H1 (cell line): ENCODE measurements around the gene OSBPL5. TPM values are rescaled to one million over a fixed set of nuclear protein-coding genes. Genes with fewer than 3 reads are reported as not detected.

Source experiments
- CTCF ChIA-PET: fragments of 300-600 bp; sonication (Branson Sonifier 250); formaldehyde crosslinking; loops from one replicate; lab custom pipeline; 2021; ENCODE audit not compliant: partially characterized antibody; lab: Charles Lee
- POLR2A ChIA-PET: fragments of 300-600 bp; sonication (Branson Sonifier 250); formaldehyde crosslinking; loops from one replicate; lab custom pipeline; 2021; ENCODE audit warnings: inconsistent platforms; ENCODE audit not compliant: partially characterized antibody; lab: Charles Lee
- DNase-seq, 2 experiments: peaks; one replicate each; pipeline versions ENCODE4 v3.0.0 to v3.0.0-alpha.2; 2010 to 2022; ENCODE audit warnings: low spot score in 2 of 2, low read depth in 1 of 2, mixed read lengths in 1 of 2
- FAIRE-seq: peaks from 2 replicates; lab custom pipeline; 2011; peaks lifted over from hg19 to GRCh38; lab: Jason Lieb, UNC
- H2AFZ ChIP-seq: 2 replicates; pipeline ENCODE4 v1.8.1; 2012; ENCODE audit warnings: low read length, inconsistent platforms
- H2AK5ac ChIP-seq: 2 replicates; pipeline ENCODE4 v1.6.1; 2013; ENCODE audit warnings: low read depth, low read length
- H2BK120ac ChIP-seq: replicated peaks from 2 replicates; pipeline ENCODE3; 2013; ENCODE audit warnings: low read depth, low read length, inconsistent platforms
- H2BK12ac ChIP-seq: 2 replicates; pipeline ENCODE4 v1.6.1; 2013; ENCODE audit warnings: low read depth, low read length
- H2BK15ac ChIP-seq: 2 replicates; pipeline ENCODE4 v1.6.1; 2013; ENCODE audit warnings: low read length
- H2BK20ac ChIP-seq: 2 replicates; pipeline ENCODE4 v1.6.1; 2013; ENCODE audit warnings: low read length
- H2BK5ac ChIP-seq: 2 replicates; pipeline ENCODE4 v1.6.1; 2013; ENCODE audit warnings: low read depth, low read length
- H3K14ac ChIP-seq: 2 replicates; pipeline ENCODE4 v1.6.1; 2013; ENCODE audit warnings: inconsistent platforms; ENCODE audit not compliant: insufficient read length
- H3K18ac ChIP-seq: 2 replicates; pipeline ENCODE4 v1.6.1; 2013; ENCODE audit warnings: low read length; ENCODE audit errors: extremely low read depth
- H3K23ac ChIP-seq: 2 replicates; pipeline ENCODE4 v1.6.1; 2013; ENCODE audit warnings: inconsistent platforms; ENCODE audit not compliant: insufficient read length
- H3K23me2 ChIP-seq: 2 replicates; pipeline ENCODE4 v1.6.1; 2013; ENCODE audit warnings: low read depth, low read length
- H3K27ac ChIP-seq: 2 replicates; pipeline ENCODE4 v1.6.1; 2011; ENCODE audit warnings: low read depth, low read length, inconsistent platforms
- H3K27me3 ChIP-seq, 4 experiments: replicated peaks in 1 of 4; 1 replicate in 1 of 4; 2 replicates in 3 of 4; pipeline versions ENCODE4 v1.6.1 to v1.8.1; 2011 to 2013; ENCODE audit warnings: low read length in 3 of 4, mild to moderate bottlenecking in 3 of 4, inconsistent platforms in 2 of 4, mixed read lengths in 2 of 4, moderate library complexity in 1 of 4; ENCODE audit not compliant: control insufficient read depth in 3 of 4, insufficient read depth in 3 of 4; ENCODE audit errors: extremely low read depth in 1 of 4
- H3K36me3 ChIP-seq, 4 experiments: 2 replicates each; pipeline versions ENCODE4 v1.6.1 to v1.8.1; 2011 to 2013; ENCODE audit warnings: mild to moderate bottlenecking in 4 of 4, low read length in 3 of 4, moderate library complexity in 2 of 4, control low read depth in 1 of 4, inconsistent platforms in 1 of 4; ENCODE audit not compliant: insufficient read depth in 4 of 4, control insufficient read depth in 2 of 4
- H3K4ac ChIP-seq: replicated peaks from 2 replicates; pipeline ENCODE3; 2013; ENCODE audit warnings: low read length, low read depth, mixed read lengths, inconsistent platforms; ENCODE audit not compliant: insufficient read length
- H3K4me1 ChIP-seq, 4 experiments: replicated peaks in 1 of 4; 1 replicate in 1 of 4; 2 replicates in 3 of 4; pipeline versions ENCODE4 v1.6.1 to v1.8.1; 2011 to 2013; ENCODE audit warnings: low read length in 3 of 4, inconsistent platforms in 2 of 4, mixed read lengths in 1 of 4; ENCODE audit not compliant: insufficient read depth in 4 of 4, control insufficient read depth in 3 of 4
- H3K4me2 ChIP-seq, 2 experiments: 2 replicates each; pipeline versions ENCODE4 v1.6.1 to v1.8.1; 2011 to 2013; ENCODE audit warnings: low read depth in 2 of 2, low read length in 2 of 2, control low read depth in 1 of 2, inconsistent platforms in 1 of 2, mild to moderate bottlenecking in 1 of 2; ENCODE audit not compliant: insufficient read depth in 1 of 2
- H3K4me3 ChIP-seq, 4 experiments: fragments of 200-600, 300-600 bp in 1 of 4; sonication (generic), shearing (Covaris generic), sonication (Bioruptor Twin) in 1 of 4; 2 replicates each; pipeline versions ENCODE4 v1.5.1 to v1.8.1; 2011 to 2016; ENCODE audit warnings: low read length in 4 of 4, low read depth in 3 of 4, control low read depth in 2 of 4, inconsistent platforms in 2 of 4, mild to moderate bottlenecking in 2 of 4, mixed read lengths in 1 of 4, moderate library complexity in 1 of 4; ENCODE audit not compliant: insufficient read depth in 2 of 4; ENCODE audit errors: extremely low read depth in 1 of 4
- H3K56ac ChIP-seq: replicated peaks from 2 replicates; pipeline ENCODE3; 2013; ENCODE audit warnings: low read depth, mild to moderate bottlenecking, mixed read lengths, low read length, inconsistent platforms; ENCODE audit not compliant: insufficient read length
- H3K79me1 ChIP-seq: 2 replicates; pipeline ENCODE4 v1.6.1; 2013; ENCODE audit warnings: low read depth, low read length, control low read depth
- H3K79me2 ChIP-seq, 2 experiments: 2 replicates each; pipeline versions ENCODE4 v1.6.1 to v1.8.1; 2012 to 2013; ENCODE audit warnings: low read length in 2 of 2, mild to moderate bottlenecking in 2 of 2, inconsistent platforms in 1 of 2; ENCODE audit not compliant: insufficient read depth in 2 of 2, control insufficient read depth in 1 of 2
- H3K9ac ChIP-seq, 4 experiments: replicated peaks in 1 of 4; 1 replicate in 1 of 4; 2 replicates in 3 of 4; pipeline versions ENCODE4 v1.6.1 to v1.8.1; 2011 to 2013; ENCODE audit warnings: low read depth in 3 of 4, low read length in 3 of 4, control low read depth in 2 of 4, mild to moderate bottlenecking in 2 of 4, moderate library complexity in 2 of 4, inconsistent platforms in 1 of 4; ENCODE audit errors: extremely low read depth in 1 of 4
- H3K9me3 ChIP-seq, 2 experiments: 2 replicates each; pipeline versions ENCODE4 v1.6.1 to v1.8.1; 2012 to 2013; ENCODE audit warnings: mild to moderate bottlenecking in 2 of 2, moderate library complexity in 2 of 2, control low read depth in 1 of 2, inconsistent platforms in 1 of 2, low read depth in 1 of 2, low read length in 1 of 2, mixed read lengths in 1 of 2; ENCODE audit not compliant: insufficient read depth in 2 of 2
- H4K20me1 ChIP-seq, 2 experiments: replicated peaks in 1 of 2; 2 replicates each; pipeline versions ENCODE3 to v1.8.1; 2011 to 2013; ENCODE audit warnings: inconsistent platforms in 2 of 2, low read length in 2 of 2, mild to moderate bottlenecking in 1 of 2; ENCODE audit not compliant: insufficient read depth in 2 of 2, control insufficient read depth in 1 of 2
- H4K5ac ChIP-seq: 2 replicates; pipeline ENCODE4 v1.6.1; 2013; ENCODE audit warnings: low read length, low read depth, mixed read lengths, inconsistent platforms; ENCODE audit not compliant: insufficient read length
- H4K8ac ChIP-seq: 2 replicates; pipeline ENCODE4 v1.8.0; 2013; ENCODE audit warnings: mild to moderate bottlenecking, moderate library complexity, low read length, inconsistent platforms; ENCODE audit not compliant: insufficient read depth; ENCODE audit errors: extremely low read depth
- H4K91ac ChIP-seq: replicated peaks from 2 replicates; pipeline ENCODE3; 2013; ENCODE audit warnings: low read length, mixed read lengths, inconsistent platforms; ENCODE audit not compliant: insufficient read length
- BCL11A ChIP-seq, 2 experiments: IDR thresholded peaks; one replicate each; pipeline ENCODE4 v1.6.1; 2011; ENCODE audit warnings: low read depth in 2 of 2, low read length in 2 of 2, mild to moderate bottlenecking in 2 of 2
- CHD1 ChIP-seq: IDR thresholded peaks from 2 replicates; pipeline ENCODE4 v1.6.1; 2012; ENCODE audit warnings: low read depth, low read length, improper control_type of control experiment
- CHD2 ChIP-seq: IDR thresholded peaks from 2 replicates; pipeline ENCODE4 v1.6.1; 2012; ENCODE audit warnings: low read length, improper control_type of control experiment
- NRF1 ChIP-seq: IDR thresholded peaks from 2 replicates; pipeline ENCODE4 v1.6.1; 2011; ENCODE audit warnings: mild to moderate bottlenecking, low read depth, low read length, improper control_type of control experiment
- SP1 ChIP-seq: IDR thresholded peaks from 2 replicates; pipeline ENCODE4 v1.6.1; 2011; ENCODE audit warnings: low read depth, low read length
- SRF ChIP-seq: IDR thresholded peaks from 2 replicates; pipeline ENCODE4 v1.6.1; 2011; ENCODE audit warnings: mild to moderate bottlenecking, low read depth, low read length, moderate library complexity
- TAF7 ChIP-seq: optimal IDR thresholded peaks from 2 replicates; pipeline ENCODE3; 2011; ENCODE audit warnings: low read depth, mild to moderate bottlenecking, inconsistent platforms, low read length, moderate library complexity, borderline replicate concordance
- TEAD4 ChIP-seq: IDR thresholded peaks from 2 replicates; pipeline ENCODE4 v1.6.1; 2012; ENCODE audit warnings: low read depth, low read length, inconsistent platforms, mixed read lengths
- YY1 ChIP-seq: IDR thresholded peaks from 2 replicates; pipeline ENCODE4 v1.6.1; 2011; ENCODE audit warnings: low read depth, mild to moderate bottlenecking, low read length
- WGBS, 2 experiments: shearing (Covaris generic) in 1 of 2; methylation state at CpG; one replicate each; pipeline versions ENCODE4 v1.1.6 to v1.1.7; 2013 to 2015; ENCODE audit warnings: low lambda C conversion rate in 2 of 2, mixed read lengths in 2 of 2, inconsistent platforms in 1 of 2, low coverage in 1 of 2, missing lambda C conversion rate in 1 of 2; ENCODE audit not compliant: insufficient replicate concordance in 2 of 2, insufficient coverage in 1 of 2, insufficient read length in 1 of 2; ENCODE audit errors: extremely low coverage in 1 of 2, missing lambda C conversion rate in 1 of 2; 5-methylcytosine and 5-hydroxymethylcytosine counted together
- polyA plus RNA-seq, 7 experiments: library from polyadenylated mRNA; depleted of rRNA in 3 of 7; stranded (reverse) in 5 of 7; unstranded in 2 of 7; fragments of >200 nt in 5 of 7; fragments of 200-250 nt in 2 of 7; gene quantifications; 1 replicate in 5 of 7; 2 replicates in 1 of 7; 4 replicates in 1 of 7; pipeline versions ENCODE4 v1.2.1 to v1.2.3, GENCODE V29; 2011 to 2013; ENCODE audit warnings: missing spikeins in 2 of 7, mixed read lengths in 2 of 7
- total RNA-seq: library from RNA; stranded (reverse); fragmentation: NEBNext Ultra II Directional; extraction: Animal tissue kit (Norgen Biotek cat#: 25700); gene quantifications from 2 replicates; pipeline ENCODE4 v1.2.1, GENCODE V29; 2021
- TF ChIP-seq, protein P1 (sequence below), 3 experiments: IDR thresholded peaks; 1 replicate in 2 of 3; 2 replicates in 1 of 3; pipeline versions ENCODE4 v1.5.1 to v1.6.1; 2011; ENCODE audit warnings: low read length in 3 of 3, mild to moderate bottlenecking in 3 of 3, inconsistent platforms in 2 of 3, low read depth in 1 of 3, moderate library complexity in 1 of 3; ENCODE audit not compliant: insufficient read depth in 1 of 3; ENCODE audit errors: control extremely low read depth in 1 of 3

The OSBPL5 gene
- total and polyA plus RNA-seq, 2 of the 8 experiments (the other 6 are each of a cell fraction or from before 2014, with no cell fraction given): 3.4 to 9.9 TPM

DNA sequence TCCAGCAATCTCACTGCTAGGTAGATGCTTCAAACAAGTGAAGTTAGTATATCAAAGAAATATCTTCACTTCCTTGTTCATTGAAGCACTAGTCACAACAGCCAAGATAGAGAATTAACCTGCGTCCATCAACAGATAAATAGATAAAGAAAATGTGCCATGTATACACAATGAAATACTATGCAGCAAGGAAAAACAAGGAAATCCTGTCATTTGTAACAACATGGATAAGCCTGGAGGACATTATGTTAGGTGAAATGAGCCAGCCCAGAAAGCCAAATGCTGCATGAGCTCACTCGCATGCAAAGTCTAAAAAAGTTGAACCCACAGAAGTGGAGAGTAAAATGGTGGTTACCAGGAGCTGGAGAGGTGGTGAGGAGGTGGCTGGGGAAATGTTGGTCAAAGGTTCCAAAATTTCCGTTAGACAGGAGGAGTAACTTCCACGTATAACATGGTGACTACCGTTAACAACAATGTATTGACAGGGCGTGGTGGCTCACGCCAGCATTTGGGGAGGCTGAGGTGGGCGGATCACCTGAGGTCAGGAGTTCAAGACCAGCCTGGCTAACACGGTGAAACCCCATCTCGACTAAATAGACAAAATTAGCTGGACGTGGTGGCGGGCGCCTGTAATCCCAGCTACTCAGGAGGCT, 84.3 kb downstream of the OSBPL5 start:
- POLR2A ChIA-PET: interaction anchor here (0.7 kb wide), 1 partner anchor 102 kb away, joined by 3 read pairs; no protein-coding TSS in a partner anchor
- Histone ChIP-seq H3K4me1 (no peaks in the 10 kb centered on the region), H3K56ac (no peak overlapping the region), H2AK5ac (no peak overlapping the region), H3K27ac (no peak overlapping the region), H2BK120ac (no peak overlapping the region), H3K4ac (no peak overlapping the region), H2AFZ (no peak overlapping the region), H3K4me2 (no peak overlapping the region), H2BK20ac (no peak overlapping the region), H3K18ac (no peak overlapping the region), H3K4me3 (no peak overlapping the region), H3K9me3 (no peaks in the 10 kb centered on the region), H2BK15ac (no peak overlapping the region), H2BK12ac (no peak overlapping the region), H3K9ac (no peak overlapping the region), H4K8ac (no peak overlapping the region), H3K79me1 (no peaks in the 10 kb centered on the region), H3K23me2 (no peaks in the 10 kb centered on the region), H4K20me1 (no peaks in the 10 kb centered on the region), H3K36me3 (no peaks in the 10 kb centered on the region), H4K5ac (no peak overlapping the region), H2BK5ac (no peak overlapping the region), H3K79me2 (no peaks in the 10 kb centered on the region), H3K14ac (no peak overlapping the region), H3K23ac (no peak overlapping the region), H4K91ac (no peak overlapping the region), H3K27me3 (no peaks in the 10 kb centered on the region)
- FAIRE-seq: no peak
- TF ChIP-seq, protein P1, sequence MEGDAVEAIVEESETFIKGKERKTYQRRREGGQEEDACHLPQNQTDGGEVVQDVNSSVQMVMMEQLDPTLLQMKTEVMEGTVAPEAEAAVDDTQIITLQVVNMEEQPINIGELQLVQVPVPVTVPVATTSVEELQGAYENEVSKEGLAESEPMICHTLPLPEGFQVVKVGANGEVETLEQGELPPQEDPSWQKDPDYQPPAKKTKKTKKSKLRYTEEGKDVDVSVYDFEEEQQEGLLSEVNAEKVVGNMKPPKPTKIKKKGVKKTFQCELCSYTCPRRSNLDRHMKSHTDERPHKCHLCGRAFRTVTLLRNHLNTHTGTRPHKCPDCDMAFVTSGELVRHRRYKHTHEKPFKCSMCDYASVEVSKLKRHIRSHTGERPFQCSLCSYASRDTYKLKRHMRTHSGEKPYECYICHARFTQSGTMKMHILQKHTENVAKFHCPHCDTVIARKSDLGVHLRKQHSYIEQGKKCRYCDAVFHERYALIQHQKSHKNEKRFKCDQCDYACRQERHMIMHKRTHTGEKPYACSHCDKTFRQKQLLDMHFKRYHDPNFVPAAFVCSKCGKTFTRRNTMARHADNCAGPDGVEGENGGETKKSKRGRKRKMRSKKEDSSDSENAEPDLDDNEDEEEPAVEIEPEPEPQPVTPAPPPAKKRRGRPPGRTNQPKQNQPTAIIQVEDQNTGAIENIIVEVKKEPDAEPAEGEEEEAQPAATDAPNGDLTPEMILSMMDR (IDR thresholded peaks at IDR 0.05; ENCODE audit: control extremely low read depth in 1 of 3, insufficient read depth in 1 of 3, low read depth in 1 of 3, low read length in 3 of 3): no peak
- TF ChIP-seq CHD1 (no peak), BCL11A (IDR thresholded peaks at IDR 0.05; ENCODE audit: low read depth in 2 of 2, low read length in 2 of 2) (no peak), YY1 (no peak), TEAD4 (no peak), NRF1 (no peak), TAF7 (no peak), SP1 (no peak), SRF (no peak), CHD2 (no peak)
- no peak for DNase-seq
- CTCF ChIA-PET: interaction anchor here (0.9 to 1.3 kb wide), 3 partner anchors 9 to 43 kb away, joined by 3 to 6 read pairs (median 5); no protein-coding TSS in a partner anchor
- 91% methylated on average over 13 of the region's 13 CpGs; no CpG with 5 or more reads in 1 of the 2 experiments for WGBS, 2 experiments
